Measurements from ENCODE around the gene PPY. TPM values are rescaled to one million over a fixed set of nuclear protein-coding genes. Genes with fewer than 3 reads are reported as not detected.

PPY gene
- total RNA-seq, 1 donor from 2014 or later = not detected

- H3K4me3 Mint-ChIP-seq (ENCODE audit: unreplicated experiment) = no peak overlapping the region
- no peak overlapping the region for H3K27ac Mint-ChIP-seq (ENCODE audit: unreplicated experiment)
- peaks cover 1% of the 10 kb centered on the region for H3K4me1 Mint-ChIP-seq (ENCODE audit: low read depth, unreplicated experiment)
- H3K9me3 Mint-ChIP-seq (ENCODE audit: unreplicated experiment) = no peaks in the 10 kb centered on the region
- TF ChIP-seq CTCF (IDR thresholded peaks at IDR 0.05; ENCODE audit: partially characterized antibody, unreplicated experiment) = peak; percentile 44
- H3K27me3 Mint-ChIP-seq (ENCODE audit: unreplicated experiment) = peaks cover 6% of the 10 kb centered on the region
- DNase-seq = peak; percentile 63
- H3K36me3 Mint-ChIP-seq (ENCODE audit: unreplicated experiment) = peaks cover 7% of the 10 kb centered on the region
These were observed 24.8 kb downstream of the PPY start for GRCh38 chr17:43917348-43918025.

GRCh38 chr17:43917016-43917347, 25.3 kb downstream of the PPY start:
- no peak for TF ChIP-seq CTCF (IDR thresholded peaks at IDR 0.05; ENCODE audit: partially characterized antibody, unreplicated experiment)
- Mint-ChIP-seq H3K27ac (ENCODE audit: unreplicated experiment) (no peak overlapping the region), H3K9me3 (ENCODE audit: unreplicated experiment) (no peaks in the 10 kb centered on the region), H3K4me3 (ENCODE audit: unreplicated experiment) (no peak overlapping the region), H3K27me3 (ENCODE audit: unreplicated experiment) (peaks cover 5% of the 10 kb centered on the region), H3K4me1 (ENCODE audit: low read depth, unreplicated experiment) (peaks cover 1% of the 10 kb centered on the region), H3K36me3 (ENCODE audit: unreplicated experiment) (peaks cover 7% of the 10 kb centered on the region)
- no peak for DNase-seq

GRCh38 chr17:43916385-43916784, 25.9 kb downstream of the PPY start:
- H3K27ac Mint-ChIP-seq (ENCODE audit: unreplicated experiment) = no peak overlapping the region
- H3K9me3 Mint-ChIP-seq (ENCODE audit: unreplicated experiment) = no peaks in the 10 kb centered on the region
- peaks cover 7% of the 10 kb centered on the region for H3K36me3 Mint-ChIP-seq (ENCODE audit: unreplicated experiment)
- DNase-seq = no peak
- peaks cover 3% of the 10 kb centered on the region for H3K27me3 Mint-ChIP-seq (ENCODE audit: unreplicated experiment)
- no peak overlapping the region for H3K4me3 Mint-ChIP-seq (ENCODE audit: unreplicated experiment)
- TF ChIP-seq CTCF (IDR thresholded peaks at IDR 0.05; ENCODE audit: partially characterized antibody, unreplicated experiment) = no peak
- peaks cover 1% of the 10 kb centered on the region for H3K4me1 Mint-ChIP-seq (ENCODE audit: low read depth, unreplicated experiment)

- peaks cover 3% of the 10 kb centered on the region for H3K27me3 Mint-ChIP-seq (ENCODE audit: unreplicated experiment)
- peaks cover under 1% of the 10 kb centered on the region for H3K4me1 Mint-ChIP-seq (ENCODE audit: low read depth, unreplicated experiment)
- H3K4me3 Mint-ChIP-seq (ENCODE audit: unreplicated experiment) = no peak overlapping the region
- H3K27ac Mint-ChIP-seq (ENCODE audit: unreplicated experiment) = no peak overlapping the region
- DNase-seq = no peak
- no peaks in the 10 kb centered on the region for H3K9me3 Mint-ChIP-seq (ENCODE audit: unreplicated experiment)
- peaks cover 7% of the 10 kb centered on the region for H3K36me3 Mint-ChIP-seq (ENCODE audit: unreplicated experiment)
- no peak for TF ChIP-seq CTCF (IDR thresholded peaks at IDR 0.05; ENCODE audit: partially characterized antibody, unreplicated experiment)
These were observed 26.7 kb downstream of the PPY start for GRCh38 chr17:43915559-43915958.

- Mint-ChIP-seq H3K4me3 (ENCODE audit: unreplicated experiment) (no peak overlapping the region), H3K4me1 (ENCODE audit: low read depth, unreplicated experiment) (peaks cover 4% of the 10 kb centered on the region), H3K27ac (ENCODE audit: unreplicated experiment) (no peak overlapping the region), H3K9me3 (ENCODE audit: unreplicated experiment) (no peaks in the 10 kb centered on the region), H3K27me3 (ENCODE audit: unreplicated experiment) (peaks cover 3% of the 10 kb centered on the region), H3K36me3 (ENCODE audit: unreplicated experiment) (peaks cover 7% of the 10 kb centered on the region)
- DNase-seq = no peak
- TF ChIP-seq CTCF (IDR thresholded peaks at IDR 0.05; ENCODE audit: partially characterized antibody, unreplicated experiment) = no peak
These were observed 27.8 kb downstream of the PPY start for GRCh38 chr17:43914451-43914850.
